ENCODE data around the gene INF2.
A peak's percentile ranks its signal among the peaks of the same experiment; 100 is the strongest.

INF2 gene

DNA sequence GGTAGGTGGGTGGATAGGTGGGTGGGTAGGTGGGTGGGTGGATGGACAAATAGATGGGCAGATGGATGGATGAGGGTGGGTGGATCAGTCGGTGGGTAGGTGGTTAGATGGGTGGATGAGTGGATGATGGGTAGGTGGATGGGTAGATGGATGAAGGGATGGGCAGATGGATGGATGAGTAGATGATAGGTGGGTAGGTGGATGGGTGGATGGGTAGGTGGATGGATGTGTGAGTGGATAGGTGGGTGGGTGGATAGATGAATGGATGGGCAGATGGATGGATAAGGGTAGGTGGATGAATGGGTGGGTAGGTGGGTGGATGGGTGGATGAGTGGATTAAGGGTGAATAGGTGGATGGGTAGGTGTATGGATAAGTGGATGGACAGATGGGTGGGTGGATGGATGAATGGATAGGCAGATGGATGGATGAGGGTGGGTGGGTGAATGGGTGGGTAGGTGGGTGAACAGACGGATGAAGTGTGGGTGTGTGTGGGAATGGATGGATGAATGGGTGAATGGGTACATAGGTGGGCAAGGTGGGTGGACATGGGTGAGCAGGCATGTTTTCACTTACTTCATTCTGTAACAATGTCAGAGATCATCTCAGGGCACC is 3.3 kb upstream of the INF2 start:
- Mint-ChIP-seq H3K4me3 (peak overlapping the region; percentile 78), H3K27ac (no peak overlapping the region), H3K27me3 (no peaks in the 10 kb centered on the region)

DNA sequence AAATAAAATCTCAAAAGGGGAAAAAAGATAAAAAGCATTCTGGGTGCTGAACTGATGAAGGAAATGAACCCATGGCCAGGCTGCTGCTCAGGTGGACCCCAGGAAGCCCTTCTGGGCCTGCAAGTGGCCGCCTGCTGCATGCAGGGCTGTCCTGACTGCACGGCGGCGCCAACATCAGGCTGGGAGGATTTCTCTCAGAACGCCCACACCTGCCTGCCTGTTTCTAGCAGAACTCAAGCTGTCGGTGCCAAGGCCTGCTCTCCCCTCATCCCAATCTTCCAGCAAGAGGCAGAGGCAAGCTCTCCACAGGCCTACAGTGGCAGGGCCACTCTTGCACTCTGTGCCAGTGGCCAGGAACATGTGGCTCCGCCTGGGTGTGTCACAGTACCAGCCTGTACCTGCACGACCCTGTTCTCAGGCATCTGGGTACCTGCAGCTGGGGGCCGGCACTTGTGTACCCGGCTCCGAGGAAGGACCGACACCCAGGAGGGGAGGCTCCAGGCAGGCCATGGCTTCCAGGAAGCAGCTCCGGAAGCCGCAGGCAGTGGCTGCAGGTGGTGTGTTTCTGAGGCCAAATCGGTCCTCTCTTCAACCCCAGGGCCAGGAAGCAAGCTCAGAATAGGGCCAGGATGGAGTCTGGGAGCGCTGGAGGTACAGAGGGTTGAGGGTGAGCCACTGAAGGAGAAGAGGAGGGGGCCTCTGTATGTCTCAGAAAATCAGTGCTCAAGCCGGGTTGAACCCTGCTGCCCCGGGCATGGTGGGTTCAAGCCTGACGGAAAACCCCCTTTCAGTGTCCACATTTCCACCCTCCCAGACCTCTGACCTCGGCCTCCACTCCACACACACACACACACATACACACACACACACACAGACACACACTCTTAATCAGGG is 2.5 kb upstream of the INF2 start:
- ATAC-seq (ENCODE audit: low read depth) (no peak), DNase-seq (ENCODE audit: low spot score in 2 of 2) (no peak)
- no peaks in the 10 kb centered on the region for H3K9me3 Mint-ChIP-seq
- H3K36me3 Mint-ChIP-seq: no peaks in the 10 kb centered on the region
- H3K4me1 Mint-ChIP-seq: peaks cover 42% of the 10 kb centered on the region
- H3K4me3 Mint-ChIP-seq: peak overlapping the region; percentile 39
- H3K27ac Mint-ChIP-seq: peak overlapping the region; percentile 90
- no peaks in the 10 kb centered on the region for H3K27me3 Mint-ChIP-seq

More for the DNA sequence above, 3.3 kb upstream of the INF2 start:
- peaks cover 44% of the 10 kb centered on the region for H3K4me1 Mint-ChIP-seq
- no peaks in the 10 kb centered on the region for H3K36me3 Mint-ChIP-seq
- ATAC-seq (ENCODE audit: low read depth) (no peak), DNase-seq (ENCODE audit: low spot score in 2 of 2) (no peak)
- H3K9me3 Mint-ChIP-seq: no peaks in the 10 kb centered on the region

DNA sequence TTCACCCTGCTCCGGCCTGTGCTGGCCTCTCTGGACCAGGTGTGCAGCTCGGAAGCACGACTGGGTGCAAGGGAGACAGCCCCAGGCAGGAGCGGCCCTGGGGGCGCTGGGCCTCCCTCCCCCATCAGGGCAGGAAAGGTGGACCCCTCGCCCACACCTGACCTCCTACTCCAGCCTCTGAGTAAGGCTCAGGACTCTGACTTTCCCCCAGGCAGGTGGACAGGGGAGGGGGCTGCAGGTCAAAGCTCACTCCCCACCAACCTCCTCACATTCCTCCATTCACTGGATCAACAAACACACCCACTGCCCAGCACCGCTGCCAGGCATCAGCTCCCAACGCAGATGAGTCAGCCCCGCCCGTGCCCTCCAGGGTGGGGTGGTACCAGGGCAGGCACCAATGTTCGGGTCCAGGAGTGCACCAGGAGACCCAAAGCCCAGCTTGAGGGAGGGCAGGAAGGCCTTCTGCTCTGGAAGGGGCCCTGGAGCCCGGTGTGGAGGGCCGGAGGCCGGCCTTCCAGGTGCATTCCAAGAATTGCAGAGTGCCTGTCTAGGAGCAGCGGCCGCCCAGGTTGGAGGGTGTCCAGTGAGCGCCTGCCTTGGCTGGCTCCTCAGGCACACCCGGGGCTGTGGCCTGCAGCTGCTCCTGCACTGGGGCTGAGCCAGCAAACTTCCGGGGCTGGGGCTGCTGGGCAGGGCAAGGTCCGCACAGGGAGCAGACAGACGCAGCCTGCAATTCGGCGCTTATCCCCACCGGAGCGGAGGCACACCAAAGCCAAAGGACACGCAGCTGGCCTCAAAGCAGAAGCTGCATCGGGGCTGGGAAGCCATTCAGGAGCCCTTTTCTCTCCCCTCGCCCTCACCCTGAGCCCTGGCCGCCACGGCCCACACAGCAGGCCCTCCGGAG is 1.6 kb upstream of the INF2 start:
- Mint-ChIP-seq H3K4me1 (peaks cover 39% of the 10 kb centered on the region), H3K9me3 (no peaks in the 10 kb centered on the region), H3K4me3 (peak overlapping the region; percentile 82), H3K27me3 (no peaks in the 10 kb centered on the region), H3K36me3 (no peaks in the 10 kb centered on the region), H3K27ac (peak overlapping the region; percentile 90)
- ATAC-seq (ENCODE audit: low read depth) (no peak), DNase-seq (ENCODE audit: low spot score in 2 of 2) (no peak)

DNA sequence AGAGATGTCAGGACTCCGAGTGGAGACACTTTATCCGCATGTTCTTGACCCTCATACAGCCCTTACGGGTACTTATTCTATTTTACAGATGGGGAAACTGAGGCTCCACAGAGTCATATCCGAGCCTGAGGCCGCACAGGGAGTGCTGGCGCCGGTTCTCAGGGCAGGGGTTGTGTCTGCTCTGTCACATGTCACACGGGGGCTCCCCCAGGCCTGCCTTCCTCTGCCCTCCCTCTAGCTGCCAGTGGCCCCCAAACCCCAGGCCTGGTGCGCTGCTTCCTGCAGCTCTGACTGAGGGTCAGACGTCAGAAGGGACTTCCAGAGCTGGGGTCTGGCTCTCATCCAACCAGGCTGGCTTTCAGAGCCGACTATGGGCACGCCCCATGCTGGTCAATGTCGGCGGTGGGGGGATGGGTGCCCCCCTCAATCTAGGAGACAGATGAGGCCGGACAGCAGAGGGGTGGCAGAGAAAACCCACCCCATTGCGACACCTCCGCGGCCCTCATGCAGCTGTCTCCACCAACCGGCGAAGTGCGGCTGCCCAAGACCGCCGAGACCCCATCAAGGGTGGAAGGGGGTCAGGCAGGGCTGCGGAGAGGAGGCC is 811 bp upstream of the INF2 start:
- DNase-seq (ENCODE audit: low spot score in 2 of 2): no peak

DNA sequence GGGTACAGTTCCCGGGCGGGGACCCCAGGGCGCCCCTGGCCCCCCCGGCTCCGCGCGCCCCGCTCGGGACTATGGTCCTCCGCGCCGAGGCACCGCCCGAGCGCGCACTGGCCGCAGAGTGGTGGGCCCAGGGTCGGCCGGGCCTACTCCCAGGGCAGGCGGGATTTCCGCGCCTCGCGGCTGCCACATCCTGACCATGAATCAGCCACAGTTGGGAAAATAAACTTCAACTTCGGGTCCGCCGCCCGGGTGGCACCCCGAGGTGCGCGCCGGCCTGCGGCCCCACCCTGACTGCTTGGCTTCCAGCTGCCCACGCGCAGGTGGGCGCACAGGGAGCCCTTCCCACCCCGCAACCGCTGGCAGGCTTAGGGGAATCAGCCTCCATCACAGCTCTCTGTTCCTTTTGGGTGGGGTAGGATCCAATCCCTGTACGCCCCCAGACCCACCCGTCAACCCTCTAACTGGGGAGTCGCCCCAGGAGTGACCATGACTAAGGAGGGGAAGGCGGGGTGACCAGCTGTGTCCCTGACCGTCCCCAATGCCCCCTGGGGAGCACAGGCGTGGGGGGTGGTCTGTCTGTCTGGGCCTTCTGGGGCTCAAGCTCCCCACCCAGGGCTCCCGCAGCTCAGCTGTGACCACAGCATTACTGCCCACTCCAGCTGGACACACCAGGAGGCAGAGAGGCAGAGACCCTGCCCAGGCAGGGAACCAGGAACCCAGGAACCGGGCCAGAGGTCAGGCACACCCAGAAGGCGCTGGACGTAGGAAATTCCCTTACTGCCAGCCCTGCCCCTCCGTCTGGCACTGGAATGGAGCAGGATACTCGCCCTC is 678 bp downstream of the INF2 start:
- Mint-ChIP-seq H3K4me3 (peak overlapping the region; percentile 81), H3K36me3 (no peaks in the 10 kb centered on the region), H3K27ac (peak overlapping the region; percentile 20), H3K27me3 (no peaks in the 10 kb centered on the region), H3K4me1 (peaks cover 41% of the 10 kb centered on the region), H3K9me3 (no peaks in the 10 kb centered on the region)
- ATAC-seq (ENCODE audit: low read depth): peak; percentile 22
- no peak for DNase-seq (ENCODE audit: low spot score in 2 of 2)

More for the DNA sequence above, 811 bp upstream of the INF2 start:
- no peaks in the 10 kb centered on the region for H3K9me3 Mint-ChIP-seq
- peaks cover 41% of the 10 kb centered on the region for H3K4me1 Mint-ChIP-seq
- peak; percentile 46 for ATAC-seq (ENCODE audit: low read depth)
- H3K4me3 Mint-ChIP-seq: peak overlapping the region; percentile 82
- H3K27ac Mint-ChIP-seq: peak overlapping the region; percentile 90
- no peaks in the 10 kb centered on the region for H3K27me3 Mint-ChIP-seq
- H3K36me3 Mint-ChIP-seq: no peaks in the 10 kb centered on the region

DNA sequence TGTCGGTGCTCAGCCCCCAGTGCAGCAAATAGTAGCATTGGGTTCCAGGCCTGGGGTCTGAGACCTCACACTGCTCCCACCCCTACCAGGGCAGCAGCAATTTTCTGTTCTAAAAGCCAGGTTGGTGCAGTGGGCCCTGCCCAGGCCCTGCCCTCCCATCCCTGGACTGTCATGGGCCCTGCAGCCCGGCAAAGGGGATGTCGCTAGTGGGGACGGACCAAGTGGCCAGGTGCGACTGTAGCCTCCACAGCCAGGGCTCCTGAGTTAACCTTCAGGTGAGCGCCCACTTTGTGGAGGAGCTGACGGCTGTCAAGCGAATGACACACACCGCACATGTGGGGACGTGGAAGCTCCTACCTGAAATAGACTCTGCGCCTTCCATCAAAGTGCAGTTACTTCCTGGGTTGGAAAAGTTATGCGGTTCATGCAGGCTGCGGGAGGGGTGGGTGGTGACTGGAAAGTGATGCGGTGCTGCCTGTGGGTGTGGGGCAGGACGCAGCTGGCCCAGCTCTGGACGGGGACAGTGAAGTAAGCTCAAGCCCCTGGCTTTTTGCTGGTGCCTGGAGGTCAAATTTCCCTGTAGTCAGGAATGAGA is 1.5 kb downstream of the INF2 start:
- no peaks in the 10 kb centered on the region for H3K27me3 Mint-ChIP-seq
- H3K27ac Mint-ChIP-seq: no peak overlapping the region
- H3K4me3 Mint-ChIP-seq: peak overlapping the region; percentile 81
- H3K36me3 Mint-ChIP-seq: no peaks in the 10 kb centered on the region
- peaks cover 40% of the 10 kb centered on the region for H3K4me1 Mint-ChIP-seq
- no peaks in the 10 kb centered on the region for H3K9me3 Mint-ChIP-seq
- DNase-seq (ENCODE audit: low spot score in 2 of 2) (no peak), ATAC-seq (ENCODE audit: low read depth) (no peak)

DNA sequence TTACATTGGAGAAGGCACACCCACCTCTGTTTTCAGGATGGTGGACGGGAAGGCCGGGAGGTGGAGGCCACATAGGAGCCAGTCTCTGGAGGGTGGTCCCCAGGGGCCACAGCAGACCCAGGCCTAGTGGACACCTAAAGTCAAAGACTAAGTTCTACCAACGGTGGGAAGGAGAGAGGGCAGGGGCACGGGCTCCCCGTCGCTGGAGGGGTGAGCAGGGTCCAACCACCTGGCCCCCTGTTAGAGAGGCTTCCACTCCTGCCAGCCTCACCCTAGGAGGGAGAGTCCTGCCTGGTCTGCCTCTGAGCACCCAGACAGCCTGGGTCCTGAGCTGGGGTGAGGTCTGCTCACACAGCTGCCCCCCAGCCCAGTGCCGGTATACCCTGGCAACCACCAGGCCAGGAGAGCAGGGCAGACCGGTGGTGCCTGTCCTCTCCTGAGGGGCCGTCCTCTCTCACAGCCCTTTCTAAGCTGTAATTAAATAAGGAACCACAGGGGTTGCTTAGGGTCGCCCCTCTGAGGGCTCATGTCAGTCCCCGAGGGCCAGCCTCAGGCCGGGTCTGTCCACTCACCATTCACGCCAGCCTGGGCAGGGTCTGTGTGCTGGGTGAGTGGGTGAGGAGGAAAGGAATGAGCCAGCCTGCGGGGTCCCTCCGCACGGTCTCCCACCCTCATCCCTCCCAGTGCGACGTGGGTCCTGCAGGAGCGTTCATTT is 2.3 kb downstream of the INF2 start:
- Mint-ChIP-seq H3K4me1 (peaks cover 37% of the 10 kb centered on the region), H3K4me3 (no peak overlapping the region), H3K36me3 (no peaks in the 10 kb centered on the region), H3K27me3 (no peaks in the 10 kb centered on the region), H3K9me3 (no peaks in the 10 kb centered on the region), H3K27ac (no peak overlapping the region)
- DNase-seq (ENCODE audit: low spot score in 2 of 2) (no peak), ATAC-seq (ENCODE audit: low read depth) (no peak)

DNA sequence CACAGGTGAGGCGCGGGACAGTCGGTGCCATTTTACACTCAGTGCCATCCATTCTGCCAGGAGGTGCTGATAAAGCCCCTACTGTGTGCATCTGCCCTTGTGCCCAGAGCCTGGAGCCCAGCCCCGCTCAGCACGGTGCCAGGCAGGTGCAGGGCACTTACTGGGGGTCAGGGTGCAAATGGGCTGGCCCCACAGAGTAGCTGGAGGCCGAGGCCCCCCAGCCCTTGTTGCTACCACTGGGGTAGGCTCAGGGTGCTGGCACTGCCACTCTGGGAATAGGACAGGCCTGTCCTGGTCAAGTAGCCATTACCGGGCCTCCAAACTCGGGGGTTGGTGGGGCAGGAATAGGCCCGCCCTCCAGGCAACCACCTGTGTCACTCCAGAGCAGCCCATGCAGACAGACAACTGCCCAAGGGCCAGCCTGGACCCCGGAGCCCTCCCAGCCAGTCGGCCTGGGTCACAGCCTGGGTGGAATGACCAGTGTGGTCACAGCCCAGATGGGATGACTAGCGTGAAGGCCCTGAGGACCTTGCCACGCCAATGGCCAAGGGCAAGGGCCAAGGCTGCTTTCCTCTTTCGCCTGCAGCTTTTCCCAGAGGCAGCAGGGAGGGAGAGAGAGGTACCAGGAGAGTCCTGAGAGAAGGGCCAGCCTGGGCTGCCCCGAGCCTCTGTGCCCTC is 3.0 kb downstream of the INF2 start:
- H3K4me1 Mint-ChIP-seq: peaks cover 32% of the 10 kb centered on the region
- no peak overlapping the region for H3K27ac Mint-ChIP-seq
- no peaks in the 10 kb centered on the region for H3K9me3 Mint-ChIP-seq
- H3K4me3 Mint-ChIP-seq: no peak overlapping the region
- DNase-seq (ENCODE audit: low spot score in 2 of 2): no peak
- H3K36me3 Mint-ChIP-seq: no peaks in the 10 kb centered on the region
- no peaks in the 10 kb centered on the region for H3K27me3 Mint-ChIP-seq
- ATAC-seq (ENCODE audit: low read depth): no peak

DNA sequence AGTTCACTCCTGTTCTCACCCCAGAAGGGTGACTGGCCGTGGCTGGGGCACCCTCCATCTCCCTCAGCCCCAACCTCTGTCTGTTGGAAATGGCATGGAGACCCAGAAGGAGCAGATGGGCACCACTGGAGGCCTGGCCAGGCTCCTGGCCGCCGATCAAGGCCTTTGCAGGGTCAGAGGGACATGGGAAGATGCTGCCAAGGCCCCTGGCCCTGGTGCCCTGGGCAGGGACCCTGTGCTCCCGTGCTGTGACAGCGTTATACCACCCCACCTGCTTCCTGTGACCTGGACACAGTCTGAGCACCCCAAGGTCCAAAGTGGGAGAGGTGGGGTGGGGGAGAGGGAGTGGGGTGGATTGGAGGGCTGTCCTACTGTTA is 3.5 kb downstream of the INF2 start:
- DNase-seq (ENCODE audit: low spot score in 2 of 2) (no peak), ATAC-seq (ENCODE audit: low read depth) (no peak)
- Mint-ChIP-seq H3K27me3 (no peaks in the 10 kb centered on the region), H3K9me3 (no peaks in the 10 kb centered on the region), H3K4me3 (no peak overlapping the region), H3K27ac (no peak overlapping the region), H3K4me1 (peaks cover 29% of the 10 kb centered on the region), H3K36me3 (no peaks in the 10 kb centered on the region)

DNA sequence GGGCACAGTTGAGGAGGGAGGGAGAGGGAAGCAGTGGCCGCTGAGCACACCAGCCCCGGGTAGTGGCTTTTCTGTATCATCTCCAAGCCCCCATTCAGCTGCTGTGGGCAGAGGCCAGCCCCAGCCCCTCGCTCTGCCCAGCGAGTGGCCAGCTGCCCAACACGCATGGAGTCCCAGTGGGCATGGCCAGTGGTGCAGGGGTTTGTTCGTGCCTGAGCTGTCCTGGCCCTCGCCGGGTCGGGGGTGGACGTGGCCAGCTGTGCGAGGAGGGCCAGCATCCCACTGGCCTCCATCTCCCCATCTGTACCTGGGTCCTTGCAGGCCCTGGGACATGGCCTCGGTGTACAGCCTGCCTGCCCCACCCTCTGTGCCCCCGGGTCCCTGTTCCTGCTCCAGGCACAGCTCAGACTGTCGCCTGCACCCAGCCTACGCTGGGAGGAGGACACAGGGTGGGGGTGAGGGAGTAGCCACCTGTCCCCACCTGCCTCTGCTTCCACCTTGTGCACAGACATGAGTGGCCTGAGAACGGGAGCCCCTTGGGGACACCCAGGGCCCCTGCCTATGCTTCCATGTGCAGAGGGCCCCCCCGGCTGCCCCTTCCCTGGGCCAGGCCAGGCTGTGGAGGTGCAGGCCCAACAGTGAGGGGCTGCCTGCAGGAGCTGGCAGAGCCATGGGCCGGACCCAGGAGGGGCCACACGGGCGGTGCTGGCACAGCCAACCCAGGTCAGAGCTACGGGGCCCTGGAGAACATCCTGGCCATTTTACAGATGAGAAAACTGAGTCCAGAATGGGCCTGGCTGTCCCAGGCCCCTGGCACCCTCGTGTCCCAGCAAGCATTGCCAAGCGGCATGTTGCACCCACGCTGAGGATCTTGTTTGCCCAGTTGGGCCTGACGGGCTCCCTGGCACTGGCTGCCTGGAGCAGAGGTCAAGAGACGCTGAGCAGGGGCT is 4.3 kb downstream of the INF2 start:
- Mint-ChIP-seq H3K4me1 (peaks cover 29% of the 10 kb centered on the region), H3K36me3 (no peaks in the 10 kb centered on the region), H3K9me3 (no peaks in the 10 kb centered on the region), H3K27ac (peak overlapping the region; percentile 80), H3K4me3 (peak overlapping the region; percentile 51), H3K27me3 (no peaks in the 10 kb centered on the region)
- DNase-seq (ENCODE audit: low spot score in 2 of 2) (no peak), ATAC-seq (ENCODE audit: low read depth) (no peak)

DNA sequence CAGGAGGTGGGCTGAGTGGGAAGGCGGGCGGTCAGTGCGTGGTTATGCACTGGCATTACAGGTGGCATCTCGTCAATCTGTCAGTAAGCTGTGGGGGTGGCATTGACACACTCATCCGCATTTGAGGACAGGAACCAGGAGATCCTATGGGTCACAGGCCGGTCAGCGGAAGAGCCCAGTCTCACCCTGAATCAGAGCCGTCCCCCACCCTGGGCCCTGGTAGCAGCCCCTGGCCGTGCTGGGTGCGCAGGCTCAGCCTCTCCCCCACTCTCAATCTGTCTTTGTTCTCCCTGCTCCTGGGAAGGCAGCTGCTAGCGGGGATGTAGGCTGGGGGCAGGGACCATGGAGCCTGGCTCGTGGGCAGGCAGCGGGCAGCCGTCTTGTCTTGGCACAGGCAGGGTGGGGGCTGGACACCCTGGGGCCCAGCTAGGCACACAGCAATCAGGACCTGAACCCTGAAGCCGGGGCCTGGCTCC is 5.1 kb downstream of the INF2 start:
- H3K4me1 Mint-ChIP-seq: peaks cover 29% of the 10 kb centered on the region
- no peaks in the 10 kb centered on the region for H3K9me3 Mint-ChIP-seq
- no peaks in the 10 kb centered on the region for H3K36me3 Mint-ChIP-seq
- no peak for ATAC-seq (ENCODE audit: low read depth)
- H3K4me3 Mint-ChIP-seq: peak overlapping the region; percentile 51
- no peak for DNase-seq (ENCODE audit: low spot score in 2 of 2)
- no peaks in the 10 kb centered on the region for H3K27me3 Mint-ChIP-seq
- H3K27ac Mint-ChIP-seq: peak overlapping the region; percentile 80

Measured in memory B cell (primary cell).